ENCODE results near the gene OTULIN. TPM values are rescaled to one million over a fixed set of nuclear protein-coding genes. Genes with fewer than 3 reads are reported as not detected.
A peak's percentile ranks its signal among the peaks of the same experiment; 100 is the strongest.

The OTULIN gene
- total RNA-seq, 1 donor from 2014 or later = 33.0 TPM

DNA sequence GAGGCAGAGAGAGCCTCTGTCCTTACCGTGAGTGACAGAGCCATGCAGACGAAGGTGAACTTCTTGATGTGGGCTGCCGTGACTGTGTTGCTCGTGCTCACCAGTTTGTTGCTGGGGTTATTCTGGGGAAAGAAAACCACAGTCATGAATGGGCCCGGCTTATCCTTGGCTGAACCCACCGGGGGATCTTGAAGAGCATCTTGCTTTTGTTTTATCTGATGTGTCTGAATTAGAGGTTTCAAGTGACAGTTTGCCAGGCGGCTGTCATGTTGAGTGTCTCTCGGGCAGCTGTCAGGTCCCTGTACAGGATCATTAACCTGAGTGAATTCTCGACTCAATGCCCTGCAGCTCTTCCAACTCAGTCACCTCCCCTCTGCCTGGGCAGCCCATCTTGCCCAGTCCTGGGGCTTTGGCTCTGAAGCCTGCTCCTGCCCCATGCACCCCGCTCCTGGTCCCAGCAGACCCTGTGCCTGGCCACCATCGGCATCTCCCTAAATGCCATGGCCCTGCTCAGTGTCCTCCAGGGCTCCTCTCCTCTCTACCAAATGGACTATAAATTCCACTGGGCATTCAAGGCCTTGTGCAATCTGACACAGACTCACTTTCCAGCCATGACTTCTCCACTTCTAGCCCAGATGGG is 77.4 kb downstream of the OTULIN start:
- H3K4me3 ChIP-seq = no peak overlapping the region
- peaks cover 45% of the 10 kb centered on the region for H3K36me3 ChIP-seq
- H3K27me3 ChIP-seq (ENCODE audit: low read depth) = no peaks in the 10 kb centered on the region
- intact Hi-C loops (cut with DNase I) = no loop called here
- H3K9me3 ChIP-seq = no peaks in the 10 kb centered on the region
- DNase-seq = no peak
- no peak overlapping the region for H3K27ac ChIP-seq
- ATAC-seq = no peak
- TF ChIP-seq, protein P1, sequence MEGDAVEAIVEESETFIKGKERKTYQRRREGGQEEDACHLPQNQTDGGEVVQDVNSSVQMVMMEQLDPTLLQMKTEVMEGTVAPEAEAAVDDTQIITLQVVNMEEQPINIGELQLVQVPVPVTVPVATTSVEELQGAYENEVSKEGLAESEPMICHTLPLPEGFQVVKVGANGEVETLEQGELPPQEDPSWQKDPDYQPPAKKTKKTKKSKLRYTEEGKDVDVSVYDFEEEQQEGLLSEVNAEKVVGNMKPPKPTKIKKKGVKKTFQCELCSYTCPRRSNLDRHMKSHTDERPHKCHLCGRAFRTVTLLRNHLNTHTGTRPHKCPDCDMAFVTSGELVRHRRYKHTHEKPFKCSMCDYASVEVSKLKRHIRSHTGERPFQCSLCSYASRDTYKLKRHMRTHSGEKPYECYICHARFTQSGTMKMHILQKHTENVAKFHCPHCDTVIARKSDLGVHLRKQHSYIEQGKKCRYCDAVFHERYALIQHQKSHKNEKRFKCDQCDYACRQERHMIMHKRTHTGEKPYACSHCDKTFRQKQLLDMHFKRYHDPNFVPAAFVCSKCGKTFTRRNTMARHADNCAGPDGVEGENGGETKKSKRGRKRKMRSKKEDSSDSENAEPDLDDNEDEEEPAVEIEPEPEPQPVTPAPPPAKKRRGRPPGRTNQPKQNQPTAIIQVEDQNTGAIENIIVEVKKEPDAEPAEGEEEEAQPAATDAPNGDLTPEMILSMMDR (IDR thresholded peaks at IDR 0.05) = no peak
- H3K4me1 ChIP-seq = no peaks in the 10 kb centered on the region

DNA sequence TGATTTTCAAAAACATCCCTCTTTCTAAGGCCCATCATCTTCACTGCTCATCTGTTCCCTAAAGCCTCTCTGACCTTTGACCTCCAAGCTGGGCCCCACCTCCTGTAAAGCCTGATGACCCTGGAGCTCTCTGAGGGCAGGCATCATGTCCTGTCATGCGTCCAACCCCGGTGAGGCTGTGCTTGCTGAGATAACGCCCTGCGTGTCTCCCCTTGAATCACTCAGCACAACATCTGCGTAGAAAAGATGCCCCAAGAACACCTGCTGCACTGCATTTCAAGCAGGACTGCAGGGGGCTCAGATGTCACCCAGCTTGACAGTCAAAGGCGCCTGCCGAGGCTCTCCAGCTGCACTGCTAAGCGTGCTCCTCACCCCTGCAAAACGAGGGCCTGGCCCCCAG is 78.0 kb downstream of the OTULIN start:
- H3K9me3 ChIP-seq = no peaks in the 10 kb centered on the region
- H3K27me3 ChIP-seq (ENCODE audit: low read depth) = no peaks in the 10 kb centered on the region
- H3K36me3 ChIP-seq = peaks cover 46% of the 10 kb centered on the region
- intact Hi-C loops (cut with DNase I) = no loop called here
- DNase-seq (no peak), ATAC-seq (no peak)
- H3K4me1 ChIP-seq = no peaks in the 10 kb centered on the region
- H3K27ac ChIP-seq = no peak overlapping the region
- TF ChIP-seq, protein P1 (IDR thresholded peaks at IDR 0.05) = no peak
- no peak overlapping the region for H3K4me3 ChIP-seq

DNA sequence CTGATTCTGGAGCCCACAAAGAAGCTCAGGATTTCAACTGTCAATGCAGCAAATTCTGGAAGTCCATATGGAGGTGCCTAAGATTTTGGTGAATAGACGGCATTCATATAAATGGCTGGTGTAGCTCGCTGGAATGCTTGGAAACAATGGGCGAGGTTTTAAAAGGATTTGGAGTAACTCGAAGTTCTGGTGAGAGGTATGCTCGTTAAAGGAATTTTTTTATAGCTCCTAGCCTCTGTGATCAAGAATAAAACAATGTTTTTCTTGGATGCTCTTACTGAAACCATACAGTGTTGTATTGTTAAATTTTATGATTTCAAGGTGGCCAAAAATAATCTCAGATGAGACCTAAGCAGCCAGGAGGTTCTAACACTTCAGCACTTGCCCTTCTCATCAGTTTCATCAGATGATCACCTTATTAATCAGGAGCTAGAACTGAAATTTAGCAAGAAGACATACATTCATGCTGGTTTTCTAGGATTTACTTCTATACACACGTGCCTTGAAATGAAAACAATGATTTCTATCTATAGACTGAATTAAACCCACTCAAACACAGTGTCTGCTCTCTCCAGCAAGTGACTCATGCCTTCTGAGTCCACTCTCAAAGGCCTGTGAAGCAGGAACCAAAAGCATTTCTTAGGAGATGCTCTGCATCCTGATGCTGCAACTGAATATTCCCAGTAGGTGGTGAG is 79.2 kb downstream of the OTULIN start:
- intact Hi-C loops (cut with DNase I) = no loop called here
- Histone ChIP-seq H3K36me3 (peaks cover 52% of the 10 kb centered on the region), H3K9me3 (no peaks in the 10 kb centered on the region), H3K27me3 (ENCODE audit: low read depth) (no peaks in the 10 kb centered on the region), H3K4me1 (no peaks in the 10 kb centered on the region), H3K27ac (no peak overlapping the region), H3K4me3 (no peak overlapping the region)
- TF ChIP-seq, protein P1 (IDR thresholded peaks at IDR 0.05) = no peak
- DNase-seq = no peak
- ATAC-seq = no peak

DNA sequence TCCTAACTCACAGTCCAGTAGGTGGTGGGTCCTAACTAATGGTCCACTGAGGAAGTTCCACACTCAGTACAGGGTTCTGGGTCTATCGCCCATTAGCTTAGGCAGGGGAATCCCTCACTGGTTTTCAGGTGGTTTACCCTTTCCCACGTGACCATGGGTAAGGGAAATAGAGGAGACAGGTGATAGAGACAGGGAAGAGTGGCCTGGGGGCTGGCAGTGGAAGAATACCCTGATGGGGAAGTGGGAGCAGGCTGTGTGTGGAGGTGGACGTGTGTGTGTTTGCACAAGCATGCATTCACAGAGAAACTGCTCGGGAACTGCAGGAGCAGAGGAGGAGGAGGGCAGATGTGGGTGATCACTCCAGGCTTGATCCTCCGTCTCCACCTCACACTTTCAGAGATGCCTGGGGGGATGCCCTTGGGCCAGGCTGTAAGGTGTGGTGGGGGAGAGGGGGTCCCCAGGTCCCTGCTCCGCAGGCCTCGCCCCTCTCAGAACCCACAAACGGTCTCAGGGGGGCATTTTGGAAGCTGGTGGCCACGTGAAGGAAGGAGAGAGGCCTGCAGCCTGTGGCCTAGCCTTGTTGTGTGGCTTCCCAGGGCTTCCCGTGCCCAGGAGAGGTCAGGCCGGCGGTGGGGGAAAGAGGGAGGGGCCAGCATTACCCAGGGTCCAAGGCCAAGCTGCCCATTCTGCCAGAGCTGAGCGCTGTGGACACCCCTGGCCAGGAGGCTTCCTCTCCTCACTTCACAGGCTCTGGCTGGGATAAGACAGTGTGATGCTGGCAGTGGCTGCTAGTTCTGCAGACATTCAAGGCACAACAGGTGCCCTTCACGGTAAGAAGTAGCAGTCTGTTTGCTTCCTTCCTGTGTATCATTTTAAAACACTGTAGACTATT is 80.0 kb downstream of the OTULIN start:
- TF ChIP-seq, protein P1 (IDR thresholded peaks at IDR 0.05) = no peak
- peak in 1 of 2 donors; percentile 25 for ATAC-seq
- H3K4me1 ChIP-seq = no peaks in the 10 kb centered on the region
- H3K4me3 ChIP-seq = no peak overlapping the region
- DNase-seq = no peak
- no peak overlapping the region for H3K27ac ChIP-seq
- H3K27me3 ChIP-seq (ENCODE audit: low read depth) = no peaks in the 10 kb centered on the region
- peaks cover 57% of the 10 kb centered on the region for H3K36me3 ChIP-seq
- no peaks in the 10 kb centered on the region for H3K9me3 ChIP-seq
- intact Hi-C loops (cut with DNase I) = no loop called here

DNA sequence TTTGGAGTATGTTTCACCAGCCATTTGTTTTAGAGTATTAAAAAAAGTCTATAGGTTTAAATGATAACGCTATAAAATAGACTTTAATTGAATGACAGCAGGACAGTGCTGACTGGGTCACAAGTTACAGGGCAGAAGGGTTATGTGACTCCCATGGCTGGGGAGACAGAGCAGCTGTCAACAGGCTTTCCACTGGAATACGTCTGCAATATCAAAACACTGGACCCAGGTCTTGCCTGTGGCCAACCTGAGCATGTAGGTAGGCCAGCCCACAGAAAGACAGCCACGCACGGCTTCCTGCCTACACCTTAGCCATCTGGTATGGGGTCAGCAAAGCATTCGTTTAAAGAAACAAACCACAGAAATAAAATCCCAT is 80.7 kb downstream of the OTULIN start:
- Histone ChIP-seq H3K4me3 (no peak overlapping the region), H3K9me3 (no peaks in the 10 kb centered on the region), H3K27me3 (ENCODE audit: low read depth) (no peaks in the 10 kb centered on the region), H3K27ac (no peak overlapping the region), H3K4me1 (no peaks in the 10 kb centered on the region), H3K36me3 (peaks cover 60% of the 10 kb centered on the region)
- DNase-seq (no peak), ATAC-seq (no peak)
- TF ChIP-seq, protein P1 (IDR thresholded peaks at IDR 0.05) = no peak
- intact Hi-C loops (cut with DNase I) = no loop called here

Data from lower lobe of right lung (tissue), 2 donors.